NCI-H1048 (cell line): ENCODE data around the gene LANCL1.
"Not testable (repeated sequence)": the region's sequence is repeated elsewhere in the genome, so short reads cannot be mapped to it uniquely, and the experiment has no call there.

Experiments used
- DNase-seq: peaks from one replicate; lab custom pipeline; 2025; lab: John Stamatoyannopoulos, UW

Gene LANCL1

GRCh38 chr2:210459407-210459806 lies 17.2 kb downstream of the LANCL1 start:
- DNase-seq, result no peak

DNA sequence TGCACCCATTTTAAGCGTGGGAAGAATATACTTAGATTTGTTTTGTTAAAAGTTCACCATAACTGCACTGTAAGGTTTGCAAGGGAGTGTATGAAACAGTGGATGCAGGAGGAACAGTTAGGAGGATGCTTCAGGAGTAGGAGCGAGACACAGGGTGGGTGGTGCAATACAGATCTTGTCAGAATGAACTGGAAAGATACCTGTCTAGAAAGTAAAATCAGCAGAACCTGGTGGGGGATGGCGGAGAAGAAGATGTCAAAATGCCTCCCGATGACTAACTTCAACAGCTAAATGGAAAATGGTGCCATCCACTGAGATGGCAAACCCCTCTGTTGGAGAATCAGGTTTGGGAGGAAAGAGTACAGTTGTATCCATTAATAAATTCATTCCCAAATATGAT lies 18.2 kb downstream of the LANCL1 start:
- no peak for DNase-seq

- DNase-seq, result no peak
Observed at GRCh38 chr2:210456571-210456970, 20.0 kb downstream of the LANCL1 start.

DNA sequence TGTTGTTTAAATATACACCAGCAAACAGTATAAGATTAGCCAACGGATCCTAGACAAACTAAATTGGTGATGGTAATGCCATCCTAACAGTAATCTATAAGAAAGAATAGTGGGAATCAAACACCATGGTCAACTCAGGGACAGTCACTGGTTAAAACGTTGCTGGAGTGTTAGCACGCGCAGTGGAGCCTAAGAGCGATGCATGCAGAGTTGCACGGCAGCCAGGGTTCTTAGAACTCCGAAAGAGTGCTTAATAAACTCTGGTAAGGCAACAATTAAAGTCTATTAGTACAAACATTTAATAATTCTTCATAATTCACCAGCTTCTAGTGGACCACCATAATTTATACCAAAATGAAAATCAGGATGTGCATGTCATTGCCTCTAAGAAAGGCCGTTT lies 22.2 kb downstream of the LANCL1 start:
- DNase-seq, result no peak

- no peak for DNase-seq
Observed at GRCh38 chr2:210452194-210452593, 24.4 kb downstream of the LANCL1 start.

DNA sequence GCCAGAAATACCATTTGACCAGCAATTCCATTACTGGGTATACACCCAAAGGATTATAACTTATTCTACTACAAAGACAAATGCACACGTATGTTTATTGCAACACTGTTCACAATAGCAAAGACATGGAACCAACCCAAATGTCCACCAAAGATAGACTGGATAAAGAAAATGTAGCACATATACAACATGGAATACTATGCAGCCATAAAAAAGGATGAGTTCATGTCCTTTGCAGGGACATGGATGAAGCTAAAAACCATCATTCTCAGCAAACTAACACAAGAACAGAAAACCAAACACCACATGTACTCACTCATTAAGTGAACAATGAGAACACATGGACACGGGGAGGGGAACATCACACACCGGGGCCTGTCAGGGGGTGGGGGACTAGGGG lies 25.6 kb downstream of the LANCL1 start:
- DNase-seq, result not testable (repeated sequence)

- no peak for DNase-seq
Observed at GRCh38 chr2:210445732-210446131, 30.8 kb downstream of the LANCL1 start.

DNA sequence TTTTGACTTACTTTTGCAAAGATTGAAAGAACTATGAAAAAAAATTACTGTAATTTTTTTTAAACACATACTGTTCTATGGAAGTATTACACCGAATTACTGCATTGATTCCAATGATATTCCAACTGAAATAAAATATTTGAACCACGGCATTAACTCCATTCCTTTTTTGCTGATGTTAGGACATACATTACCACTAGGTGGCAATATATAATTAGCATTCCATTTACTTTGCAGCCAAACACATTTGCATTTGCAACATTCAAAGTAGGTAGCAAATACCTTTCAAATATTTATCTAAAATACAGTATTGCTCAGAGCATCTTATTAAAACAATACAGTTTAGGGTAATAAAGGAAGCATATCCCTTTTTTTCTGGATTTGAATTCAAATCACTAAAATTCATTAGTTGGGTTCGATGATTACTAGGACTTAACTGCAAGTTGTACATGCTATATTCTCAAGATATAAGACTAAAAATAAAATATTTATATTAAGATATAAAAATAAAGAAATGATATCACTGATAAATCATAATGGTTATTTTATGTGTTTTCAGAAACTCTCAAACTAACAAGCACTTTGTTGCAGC lies 31.3 kb downstream of the LANCL1 start:
- peak; percentile 13 for DNase-seq

GRCh38 chr2:210443527-210443926 lies 33.0 kb downstream of the LANCL1 start:
- DNase-seq, result no peak

- DNase-seq, result no peak
Observed at GRCh38 chr2:210442878-210443277, 33.7 kb downstream of the LANCL1 start.

DNA sequence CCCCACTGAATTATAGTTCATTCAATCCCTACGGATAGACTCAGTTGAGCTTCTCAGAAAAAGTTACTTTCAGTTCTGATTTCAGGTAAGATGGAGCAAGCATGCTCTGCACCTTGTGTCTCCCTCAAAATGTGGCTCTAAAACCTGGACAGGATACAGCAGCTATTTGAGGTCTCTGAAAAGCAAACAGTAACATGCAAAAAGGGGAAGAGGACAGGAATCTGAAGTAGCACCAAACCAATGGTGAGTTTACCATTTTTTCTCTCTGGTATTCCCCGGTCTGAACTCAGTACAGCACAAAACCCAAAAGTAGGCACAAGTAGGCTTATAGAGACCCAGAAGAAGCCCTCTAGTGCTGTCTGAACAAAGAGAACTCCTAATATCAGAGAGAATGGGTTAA lies 34.1 kb downstream of the LANCL1 start:
- DNase-seq, result no peak

DNA sequence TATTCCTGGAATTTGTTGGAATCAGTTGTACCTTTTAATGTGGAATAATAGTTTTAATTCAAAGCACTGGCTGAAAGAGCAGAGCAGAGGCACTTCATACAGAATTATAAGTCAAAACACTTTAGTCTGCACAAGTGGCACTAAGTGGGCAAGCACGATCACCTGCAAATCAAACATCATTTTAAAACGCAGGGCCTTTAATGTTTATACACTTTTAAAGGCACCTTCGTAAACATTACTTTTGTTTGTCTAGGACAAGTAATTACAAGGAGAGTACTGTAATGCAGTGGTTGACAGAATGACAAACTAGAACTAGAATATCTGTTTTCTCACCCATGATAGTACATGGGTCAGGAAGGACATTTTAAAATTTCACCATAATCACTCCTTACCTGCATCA lies 36.4 kb downstream of the LANCL1 start:
- no peak for DNase-seq

DNA sequence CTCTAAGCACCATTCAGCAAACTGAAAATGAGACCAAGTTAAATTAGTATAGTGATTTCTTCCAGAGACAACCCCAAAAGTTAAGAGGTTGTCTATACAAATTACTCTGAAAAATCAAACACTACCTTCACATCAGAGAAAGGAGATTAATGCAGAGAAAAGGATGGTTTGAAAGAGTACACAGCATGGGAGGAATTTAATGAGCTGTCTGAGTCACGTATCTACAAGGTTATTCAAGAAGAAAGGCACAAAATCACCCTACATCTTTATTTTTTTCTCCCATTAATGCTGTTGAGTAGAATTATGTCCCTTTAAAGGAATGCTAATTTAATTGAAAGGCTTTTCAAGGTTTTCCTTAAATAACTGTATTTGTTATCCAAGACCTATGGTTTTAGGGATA lies 41.1 kb downstream of the LANCL1 start:
- no peak for DNase-seq

DNA sequence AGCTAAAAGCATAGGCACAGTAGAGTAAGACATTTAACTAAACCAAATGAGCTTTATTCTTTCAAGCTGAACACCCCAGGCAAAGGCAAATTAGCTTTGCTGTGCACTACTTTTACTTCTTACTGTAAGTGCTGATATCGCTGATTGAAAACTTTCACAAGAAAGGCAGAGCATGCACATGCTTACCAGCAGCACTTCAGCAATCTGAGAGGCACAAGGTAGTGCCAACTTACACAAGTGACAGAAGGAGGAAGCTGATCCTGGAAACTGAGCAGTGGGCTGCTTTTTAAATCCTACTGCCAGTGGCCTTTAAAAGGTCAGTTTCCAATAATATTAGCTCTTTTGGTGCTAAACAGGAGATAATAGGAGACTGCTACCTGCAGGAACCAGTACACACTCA lies 43.9 kb downstream of the LANCL1 start:
- no peak for DNase-seq

DNA sequence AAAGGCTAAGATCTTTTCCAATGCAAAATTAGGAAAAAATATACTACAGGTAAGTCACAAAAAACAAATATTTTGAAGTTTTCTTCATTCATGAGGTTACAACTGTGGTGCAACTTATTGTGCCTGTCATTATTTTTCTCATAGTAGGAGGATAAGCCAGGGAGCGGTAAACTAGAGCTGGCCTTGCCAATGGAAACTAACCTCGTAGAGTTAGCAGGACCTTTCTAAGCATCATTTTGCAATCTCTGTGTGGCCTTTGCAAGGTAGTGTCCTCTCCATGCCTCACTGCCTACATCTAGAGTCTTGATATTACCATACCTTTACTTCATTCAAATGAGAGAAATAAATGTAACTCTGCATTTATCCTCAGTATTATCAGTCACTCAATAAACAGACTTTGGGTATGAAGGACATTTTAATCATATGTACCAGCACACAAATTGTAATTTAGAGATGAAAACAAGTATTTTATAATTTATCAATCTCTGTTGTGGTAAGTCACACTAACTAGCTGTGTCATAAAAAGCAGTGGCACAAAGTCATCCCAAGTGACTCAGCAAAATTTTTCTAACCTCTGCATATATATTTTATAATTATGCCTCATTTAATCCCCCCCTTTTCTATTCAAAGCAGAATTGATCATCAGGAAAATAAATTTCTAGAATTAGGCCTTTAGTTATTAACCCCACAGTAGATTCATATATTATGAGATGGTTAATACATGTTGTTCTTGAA lies 47.0 kb downstream of the LANCL1 start:
- DNase-seq, result no peak

DNA sequence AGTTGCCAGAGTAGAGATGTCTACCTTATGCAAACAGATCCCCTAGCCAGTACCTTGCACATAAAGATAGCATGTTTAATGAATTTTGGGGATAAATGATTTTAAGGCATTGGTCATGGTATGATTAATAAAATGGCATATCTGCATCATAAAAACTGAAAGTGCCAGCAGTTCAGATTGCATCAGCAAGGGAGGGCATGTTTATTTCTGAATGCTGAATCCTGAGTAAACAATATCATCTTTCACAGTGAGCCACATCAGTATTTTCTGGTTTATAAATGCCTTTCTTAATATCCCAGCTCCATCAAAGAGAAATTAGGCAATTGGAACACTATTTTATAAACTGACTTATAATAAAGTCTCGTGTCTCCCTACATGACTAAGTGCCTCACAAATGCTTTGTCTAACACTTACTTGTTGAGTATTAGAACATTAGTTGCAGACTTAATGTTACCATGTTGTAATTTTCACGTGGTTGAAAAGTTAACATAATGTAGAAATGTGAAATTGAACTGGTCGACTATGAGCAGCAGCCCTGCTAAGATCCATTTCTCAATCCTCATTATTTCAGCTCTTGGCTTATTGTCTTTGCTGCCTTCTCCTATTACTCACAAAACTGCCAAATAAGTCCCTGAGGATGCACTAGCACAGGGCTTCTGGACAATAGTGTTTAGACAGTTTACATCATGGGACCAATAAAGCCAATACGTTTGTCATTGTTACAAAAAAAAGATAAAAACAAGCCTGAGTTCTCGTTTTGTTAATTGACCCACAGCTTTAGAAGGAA lies 48.0 kb downstream of the LANCL1 start:
- DNase-seq, result no peak

DNA sequence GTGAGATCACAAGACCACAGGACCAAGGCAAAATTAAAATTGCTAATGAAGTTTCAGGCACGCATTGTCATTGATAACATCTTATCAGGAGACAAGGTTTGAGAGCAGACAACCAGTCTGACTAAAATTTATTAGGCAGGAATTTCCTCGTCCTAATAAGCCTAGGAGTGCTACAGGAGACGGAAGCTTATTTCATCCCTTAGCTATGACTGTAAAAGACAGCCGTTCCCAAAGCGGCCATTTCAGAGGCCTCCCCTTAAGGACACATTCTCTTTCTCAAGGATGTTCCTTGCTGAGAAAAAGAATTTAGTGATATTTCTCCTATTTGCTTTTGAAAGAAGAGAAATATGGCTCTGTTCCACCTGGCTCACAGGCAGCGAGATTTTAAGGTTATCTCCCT lies 49.2 kb downstream of the LANCL1 start:
- not testable (repeated sequence) for DNase-seq

GRCh38 chr2:210422366-210422765 lies 54.2 kb downstream of the LANCL1 start:
- no peak for DNase-seq

DNA sequence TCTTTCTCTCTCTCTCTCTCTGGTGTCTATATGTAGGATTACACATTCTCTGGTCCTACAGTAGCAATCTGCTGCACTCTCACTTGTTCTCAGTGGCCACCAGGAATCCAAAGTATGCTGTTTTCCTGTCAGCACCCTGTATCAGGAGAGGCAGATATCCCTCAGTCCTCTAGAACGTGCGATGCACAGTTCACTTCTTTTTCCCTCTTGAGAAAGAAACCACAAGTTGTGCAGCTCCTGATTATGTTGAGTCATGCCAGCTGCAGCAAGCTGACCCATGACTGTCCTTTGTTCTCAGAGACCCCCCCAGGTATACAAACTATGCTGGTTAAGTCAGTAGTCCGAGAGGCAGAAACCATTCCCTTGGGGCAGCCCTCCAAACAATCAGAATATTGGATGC lies 54.6 kb downstream of the LANCL1 start:
- DNase-seq, result no peak

DNA sequence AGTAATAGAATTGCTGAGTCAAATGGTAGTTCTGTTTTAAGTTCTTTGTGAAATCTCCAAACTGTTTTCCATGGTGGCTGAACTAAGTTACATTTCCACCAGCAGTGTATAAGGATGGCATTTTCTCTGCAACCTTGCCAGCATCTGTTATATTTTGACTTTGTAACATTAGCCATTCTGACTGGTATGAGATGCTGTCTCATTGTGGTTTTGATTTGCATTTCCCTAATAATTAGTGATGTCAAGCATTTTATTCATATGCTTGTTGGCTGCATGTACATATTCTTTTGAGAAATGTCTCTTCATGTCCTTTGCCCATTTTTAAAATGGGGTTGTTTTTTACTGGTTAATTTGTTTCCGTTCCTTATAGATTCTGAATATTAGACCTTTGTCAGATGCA lies 63.9 kb downstream of the LANCL1 start:
- no peak for DNase-seq

DNA sequence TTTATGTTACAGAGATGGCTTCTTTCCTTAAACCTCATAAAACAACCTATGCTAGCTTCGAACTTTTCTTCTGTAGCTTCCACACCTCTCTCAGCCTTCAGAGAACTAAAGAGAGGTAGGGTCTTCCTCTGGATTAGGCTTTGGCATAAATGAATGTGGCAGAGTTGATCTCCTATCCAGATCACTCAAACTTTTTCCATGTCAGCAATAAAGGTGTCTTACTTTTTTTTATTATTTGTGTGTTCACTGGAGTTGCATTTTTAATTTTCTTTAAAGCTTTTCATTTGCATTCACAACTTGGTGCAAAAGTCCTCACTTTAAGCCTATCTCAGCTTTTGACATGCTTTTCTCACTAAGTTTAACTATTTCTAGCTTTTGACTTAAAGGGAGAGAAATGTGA lies 66.0 kb downstream of the LANCL1 start:
- no peak for DNase-seq

GRCh38 chr2:210399440-210400041 lies 77.0 kb downstream of the LANCL1 start:
- DNase-seq, result peak; percentile 22

- no peak for DNase-seq
Observed at GRCh38 chr2:210392469-210392881, 84.1 kb downstream of the LANCL1 start.
